Inflammatory macrophage (primary cell): ENCODE results near the gene ELMO3.
A peak's percentile ranks its signal among the peaks of the same experiment; 100 is the strongest.

Source experiments
- DNase-seq, 2 donors: peaks; one replicate each; pipeline ENCODE4 v3.0.0-alpha.2; 2020 to 2022

The ELMO3 gene

DNA sequence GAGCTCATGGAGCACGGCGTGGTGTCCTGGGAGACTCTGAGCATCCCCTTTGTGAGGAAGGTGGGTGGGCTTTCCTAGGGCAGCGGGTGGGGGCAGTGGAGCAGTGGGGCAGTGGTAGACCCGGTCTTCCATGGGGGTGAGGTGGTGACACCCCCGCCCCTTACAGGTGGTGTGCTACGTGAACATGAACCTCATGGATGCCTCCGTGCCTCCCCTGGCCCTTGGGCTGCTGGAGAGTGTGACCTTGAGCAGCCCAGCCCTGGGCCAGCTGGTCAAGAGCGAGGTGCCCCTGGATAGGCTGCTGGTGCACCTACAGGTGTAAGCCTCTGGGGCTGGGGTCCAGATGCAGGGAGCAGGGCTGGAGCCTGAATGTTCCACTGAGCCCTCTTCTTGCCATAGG is 1.6 kb downstream of the ELMO3 start:
- DNase-seq, result no peak

DNA sequence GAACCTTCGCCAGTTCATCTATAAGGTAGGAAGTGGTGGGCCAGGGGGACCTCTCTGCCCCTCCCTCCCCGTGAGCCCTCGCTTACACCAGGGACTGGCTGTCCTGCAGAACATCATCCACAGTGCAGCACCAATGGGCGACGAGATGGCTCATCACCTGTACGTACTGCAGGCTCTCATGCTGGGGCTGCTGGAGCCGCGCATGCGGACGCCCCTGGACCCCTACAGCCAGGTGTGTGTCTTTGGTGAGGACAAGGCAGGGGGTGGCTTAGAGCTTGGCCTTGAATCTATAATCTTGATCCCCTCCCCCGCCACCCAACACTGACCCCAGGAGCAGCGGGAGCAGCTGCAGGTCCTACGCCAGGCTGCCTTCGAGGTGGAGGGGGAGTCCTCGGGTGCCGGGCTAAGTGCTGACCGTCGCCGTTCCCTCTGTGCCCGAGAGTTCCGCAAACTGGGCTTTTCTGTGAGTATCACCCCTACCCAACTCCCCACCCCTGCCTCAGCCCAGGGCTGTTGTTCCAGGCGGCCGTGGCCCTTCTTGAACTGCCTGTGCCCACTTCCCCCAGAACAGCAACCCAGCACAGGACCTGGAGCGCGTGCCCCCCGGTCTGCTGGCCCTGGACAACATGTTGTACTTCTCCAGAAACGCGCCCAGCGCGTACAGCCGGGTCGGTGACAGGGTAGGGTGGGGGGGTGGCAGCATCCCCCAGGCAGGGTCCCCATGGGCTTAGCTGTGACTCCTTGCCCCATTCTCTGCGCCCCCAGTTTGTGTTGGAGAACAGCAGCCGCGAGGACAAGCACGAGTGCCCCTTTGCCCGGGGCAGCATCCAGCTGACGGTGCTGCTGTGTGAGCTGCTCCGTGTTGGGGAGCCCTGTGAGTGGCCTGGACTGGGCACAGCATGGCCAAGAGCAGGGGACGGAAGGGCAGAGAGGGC is 2.7 kb downstream of the ELMO3 start:
- no peak for DNase-seq

DNA sequence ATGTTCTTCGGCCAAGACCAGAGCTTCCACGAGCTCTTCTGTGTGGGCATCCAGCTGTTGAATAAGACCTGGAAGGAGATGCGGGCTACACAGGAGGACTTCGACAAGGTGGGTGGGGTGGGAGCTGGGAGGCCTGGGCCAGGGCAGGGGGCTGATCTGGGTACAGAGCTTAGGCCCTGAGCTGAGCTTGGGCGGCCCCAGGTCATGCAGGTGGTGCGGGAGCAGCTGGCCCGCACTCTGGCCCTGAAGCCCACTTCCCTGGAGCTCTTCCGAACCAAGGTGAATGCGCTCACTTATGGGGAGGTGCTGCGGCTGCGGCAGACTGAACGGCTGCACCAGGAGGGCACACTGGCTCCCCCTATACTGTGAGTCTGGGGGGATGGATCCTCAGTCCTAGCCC is 3.5 kb downstream of the ELMO3 start:
- DNase-seq, result no peak

DNA sequence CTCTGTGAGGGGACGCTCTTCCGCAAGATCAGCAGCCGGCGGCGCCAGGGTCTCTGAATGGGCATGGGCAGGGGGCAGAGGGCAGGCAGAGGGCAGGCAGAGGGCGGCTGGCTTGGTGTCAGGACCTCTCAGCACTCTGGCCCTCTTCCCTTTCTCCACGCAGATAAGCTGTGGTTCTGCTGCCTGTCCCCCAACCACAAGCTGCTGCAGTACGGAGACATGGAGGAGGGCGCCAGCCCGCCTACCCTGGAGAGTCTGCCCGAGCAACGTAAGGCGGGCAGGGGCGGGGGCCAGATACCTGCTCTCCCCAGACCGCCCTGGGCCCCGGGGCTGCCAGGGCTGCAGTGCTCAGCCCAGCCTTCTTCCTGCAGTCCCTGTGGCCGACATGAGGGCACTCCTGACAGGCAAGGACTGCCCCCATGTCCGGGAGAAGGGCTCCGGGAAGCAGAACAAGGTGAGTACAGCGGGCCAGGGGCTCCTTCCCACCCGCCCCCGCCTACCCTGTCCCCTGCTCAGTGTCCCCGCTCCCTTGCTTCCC is 4.1 kb downstream of the ELMO3 start:
- no peak for DNase-seq

DNA sequence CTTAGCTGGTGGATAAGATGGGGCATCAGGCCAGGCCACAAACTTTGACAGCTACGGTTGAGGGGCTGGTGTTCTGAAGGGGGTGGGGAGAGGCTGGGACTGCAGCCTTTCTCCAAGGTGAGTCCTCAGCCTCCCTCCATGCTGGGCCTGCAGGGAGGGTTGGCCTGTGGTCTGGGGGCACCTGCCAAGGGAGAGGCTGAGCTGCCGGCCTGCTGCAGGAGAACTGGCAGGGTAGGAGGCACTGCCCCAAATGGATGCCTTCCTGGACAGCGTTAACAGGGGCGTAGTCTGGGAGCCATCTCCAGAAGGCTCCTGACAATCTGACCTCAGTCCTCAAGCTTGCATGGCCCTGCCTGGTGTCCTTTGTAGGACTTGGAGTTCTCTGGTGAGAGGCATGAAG is 5.1 kb downstream of the ELMO3 start:
- DNase-seq, result no peak

DNA sequence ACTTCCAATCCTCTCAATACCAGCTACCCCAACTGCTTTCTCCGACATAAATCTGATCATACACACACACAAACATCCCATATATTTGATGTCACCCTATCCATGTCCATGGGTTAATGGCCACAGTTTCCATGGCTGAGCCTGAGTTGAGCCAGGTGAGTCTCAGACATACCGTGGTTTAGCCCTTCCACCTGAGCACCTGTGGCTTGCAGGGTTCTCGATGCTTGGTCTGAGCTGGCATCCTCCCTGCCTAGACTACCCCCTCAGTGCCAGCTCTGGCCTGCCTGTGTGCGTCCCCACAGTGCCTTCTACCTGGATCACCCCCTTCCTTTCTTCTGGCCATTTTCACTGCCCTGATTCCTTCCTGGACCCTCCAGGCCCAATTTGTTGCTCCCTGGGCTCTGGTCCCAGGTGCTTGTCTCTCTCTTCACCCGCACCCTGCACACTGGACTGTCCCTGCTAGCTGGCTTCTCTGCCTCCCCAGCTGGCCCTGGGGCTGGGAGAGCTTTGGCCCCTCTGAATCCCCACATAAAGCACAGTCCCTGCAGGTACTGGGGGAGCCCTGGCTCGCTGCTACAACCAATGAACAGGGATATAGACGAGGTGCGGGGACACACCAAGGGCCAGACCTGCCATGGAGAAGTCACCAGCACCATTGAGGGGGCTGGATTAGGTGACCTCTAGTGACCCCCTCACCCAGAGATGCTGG is 7.4 kb downstream of the ELMO3 start:
- DNase-seq, result no peak

DNA sequence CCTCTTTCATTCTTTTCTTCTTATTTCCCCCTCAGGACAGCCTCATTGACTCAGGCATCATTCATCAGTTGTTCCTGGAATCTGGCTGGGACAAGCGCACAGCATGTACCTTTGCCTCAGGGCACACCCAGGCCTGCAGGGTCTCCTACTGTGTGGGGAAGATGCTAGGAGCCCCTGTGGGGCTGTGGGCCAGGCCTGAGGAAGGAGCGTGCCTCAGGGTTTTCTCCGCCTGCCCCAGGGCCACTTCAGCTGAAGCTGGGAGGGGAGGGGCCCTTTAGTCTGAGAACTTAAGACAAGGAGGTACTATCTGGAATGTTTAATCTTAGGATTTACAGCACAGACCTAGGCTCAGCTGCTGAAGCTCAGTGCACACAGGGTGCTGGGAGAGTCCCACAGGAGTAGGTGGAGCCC is 7.9 kb downstream of the ELMO3 start:
- no peak for DNase-seq

DNA sequence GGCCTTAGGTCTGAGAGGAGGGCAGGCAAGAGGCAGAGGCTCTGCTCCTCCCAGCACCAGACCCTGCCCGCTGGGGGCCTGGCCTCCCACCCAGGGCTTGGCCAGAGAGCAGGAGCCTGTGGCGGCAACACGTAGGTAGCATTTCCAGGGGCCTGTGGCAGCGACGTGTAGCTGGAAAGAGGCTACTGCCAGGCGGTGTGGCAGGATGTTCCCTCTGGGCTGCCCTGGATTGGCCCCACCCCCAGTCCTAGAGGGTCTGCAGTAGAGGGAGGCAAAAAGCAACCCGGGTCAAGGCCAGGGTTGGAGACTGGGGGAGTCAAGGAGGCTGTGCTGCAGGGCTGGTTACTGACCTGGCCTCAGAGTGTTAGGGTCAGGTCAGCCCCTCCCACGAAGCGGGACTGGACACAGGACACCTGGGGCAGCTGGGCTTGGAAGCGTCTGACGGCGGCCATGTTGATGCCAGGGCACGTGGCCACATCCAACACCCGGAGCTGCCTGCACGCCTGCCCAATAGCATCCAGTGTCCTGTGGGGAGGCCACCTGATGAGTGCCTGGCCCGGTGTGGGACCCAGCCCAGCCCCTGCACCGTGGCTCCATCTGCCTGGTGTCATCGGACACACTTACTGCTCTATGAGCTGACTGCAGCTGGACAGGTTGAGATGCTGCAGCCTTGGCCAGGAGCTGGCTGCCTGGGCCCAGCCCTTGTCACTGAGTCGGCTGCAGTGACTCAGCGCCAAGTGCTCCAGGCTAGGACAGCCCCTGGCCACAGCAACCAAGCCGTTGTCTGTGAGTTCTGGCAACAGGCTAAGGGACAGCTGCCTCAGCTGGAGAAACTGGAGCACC is 8.5 kb downstream of the ELMO3 start:
- no peak for DNase-seq

DNA sequence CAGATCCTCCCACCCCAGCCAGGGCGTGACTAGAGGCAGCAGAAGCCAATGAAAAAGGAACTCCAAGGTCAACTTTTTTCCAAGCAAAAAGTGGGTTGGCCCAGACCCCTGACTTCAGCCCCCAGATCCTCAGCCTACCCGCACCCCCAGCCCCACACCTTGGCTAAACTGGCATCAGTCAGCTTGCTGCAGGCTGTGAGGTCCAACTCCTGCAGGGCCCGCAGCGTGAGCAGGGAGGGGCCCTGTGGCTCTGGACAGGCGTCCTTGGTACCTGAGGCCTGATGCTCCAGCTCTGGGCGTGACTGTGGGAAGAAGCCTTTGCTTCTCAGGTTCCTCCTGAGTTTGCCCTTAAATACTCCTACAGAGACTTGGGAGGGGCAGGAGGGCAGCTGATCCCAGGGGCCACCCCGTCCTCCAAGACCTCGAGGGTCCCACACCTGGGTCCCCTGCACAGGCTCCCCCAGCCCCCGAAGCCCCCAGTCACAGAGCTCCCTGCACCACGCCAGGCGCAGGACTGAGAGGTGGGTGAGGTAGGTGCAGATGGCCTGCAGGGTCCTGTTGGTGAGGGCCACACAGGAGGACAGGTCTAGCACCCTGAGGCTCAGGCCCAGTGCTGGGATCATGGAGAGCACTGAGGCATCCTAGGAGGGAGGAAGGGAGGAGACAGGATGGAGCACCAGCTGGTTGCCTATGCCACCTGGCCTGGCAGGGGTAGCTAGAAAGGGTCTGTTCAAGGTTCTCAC is 9.4 kb downstream of the ELMO3 start:
- DNase-seq, result no peak

DNA sequence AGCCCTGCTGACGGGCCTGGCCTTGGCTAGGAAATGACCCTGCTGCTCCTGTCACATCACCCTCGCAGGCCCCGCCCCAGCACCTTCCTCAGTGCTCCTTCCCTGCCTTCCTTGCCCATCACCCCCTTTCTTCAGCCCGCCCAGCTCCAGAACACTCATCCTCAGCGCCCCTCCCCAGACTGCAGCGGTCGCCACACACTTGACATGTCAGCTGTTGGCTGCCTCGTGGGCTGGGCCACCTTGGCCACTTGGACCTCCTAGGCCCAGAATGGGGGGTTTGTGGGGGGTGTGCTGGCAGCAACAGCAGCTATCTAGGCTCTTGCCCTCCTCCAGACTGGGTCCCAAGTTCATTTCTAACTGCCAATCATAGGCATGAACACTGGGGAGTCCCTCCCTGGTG is 10.6 kb downstream of the ELMO3 start:
- DNase-seq, result no peak

DNA sequence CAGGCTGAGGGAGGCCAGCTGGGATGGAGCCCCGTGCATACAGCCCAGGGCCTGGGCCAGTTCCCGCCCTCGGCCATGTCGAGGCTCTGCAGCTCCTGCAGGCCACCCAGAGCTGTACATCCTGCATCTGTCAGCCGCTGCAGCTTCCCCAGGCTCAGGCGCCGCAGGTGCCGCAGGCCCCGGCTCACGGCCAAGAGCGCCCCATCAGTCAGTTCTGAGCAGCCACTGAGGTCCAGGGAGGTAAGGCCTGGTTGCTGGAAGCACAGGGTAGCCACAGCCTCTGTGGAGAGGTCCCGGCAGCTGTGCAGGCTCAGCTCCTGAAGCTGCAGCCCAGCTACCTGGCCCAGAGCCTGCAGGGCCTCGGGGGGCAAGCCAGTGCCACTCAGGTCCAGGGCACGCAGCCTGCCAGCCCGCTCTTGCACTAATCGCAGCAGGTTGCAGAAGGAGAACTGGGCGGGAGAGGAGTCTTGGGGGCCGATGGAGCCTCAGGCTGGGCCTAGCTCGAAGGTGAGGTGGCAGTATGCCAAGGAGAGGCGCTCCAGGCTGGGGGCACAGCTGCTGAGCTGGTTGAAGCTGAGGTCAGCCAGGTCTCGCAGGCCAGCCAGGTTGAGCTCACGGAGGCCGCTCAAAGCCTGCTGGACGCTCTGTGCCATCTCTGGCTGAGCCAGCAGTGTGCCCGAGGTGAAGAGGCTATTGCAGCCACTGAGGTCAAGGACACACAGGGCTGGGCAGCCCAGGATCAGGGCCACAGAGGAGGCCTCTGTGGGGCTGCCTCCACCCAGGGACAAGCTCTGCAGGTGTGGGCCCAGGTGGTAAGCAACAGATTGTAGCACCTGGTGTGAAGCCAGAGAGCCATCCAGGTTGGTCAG is 11.4 kb downstream of the ELMO3 start:
- DNase-seq, result no peak

DNA sequence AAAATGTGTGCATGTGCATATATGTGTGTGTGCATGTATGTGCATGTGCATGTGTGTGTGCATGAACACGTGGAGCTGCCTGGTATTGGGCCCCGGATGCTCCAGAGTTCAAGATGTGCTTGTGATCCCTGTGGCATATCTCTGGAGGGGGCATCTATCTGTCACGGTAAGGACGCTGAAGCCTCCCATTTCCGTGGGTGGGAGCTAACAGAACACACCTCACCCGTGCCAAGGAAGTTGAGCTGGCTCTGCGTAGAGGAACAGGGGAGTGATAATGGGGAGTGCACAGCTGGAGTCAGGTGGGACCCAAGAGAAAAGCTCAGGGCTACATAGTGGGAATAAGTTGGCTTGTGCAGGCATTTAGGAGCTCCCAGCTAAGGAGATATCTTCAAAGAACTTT is 12.7 kb downstream of the ELMO3 start:
- no peak for DNase-seq

DNA sequence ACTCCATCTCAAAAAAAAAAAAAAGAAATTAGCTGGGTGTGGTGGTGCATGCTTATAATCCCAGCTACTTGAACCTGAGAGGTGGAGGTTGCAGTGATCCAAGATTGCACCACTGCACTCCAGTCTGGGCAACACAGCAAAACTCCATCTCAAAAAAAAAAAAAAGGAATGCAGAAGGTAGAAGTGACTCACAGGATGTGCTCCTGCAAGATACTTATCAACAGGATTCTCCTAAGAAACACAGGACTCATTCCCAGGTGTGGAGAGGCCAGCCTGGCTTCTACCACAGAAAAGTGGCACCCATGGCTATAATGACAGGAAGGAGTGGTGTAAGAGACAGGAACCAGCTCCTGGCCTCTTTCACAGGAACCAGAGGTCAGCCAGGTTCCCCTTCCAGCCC is 13.8 kb downstream of the ELMO3 start:
- DNase-seq, result no peak

DNA sequence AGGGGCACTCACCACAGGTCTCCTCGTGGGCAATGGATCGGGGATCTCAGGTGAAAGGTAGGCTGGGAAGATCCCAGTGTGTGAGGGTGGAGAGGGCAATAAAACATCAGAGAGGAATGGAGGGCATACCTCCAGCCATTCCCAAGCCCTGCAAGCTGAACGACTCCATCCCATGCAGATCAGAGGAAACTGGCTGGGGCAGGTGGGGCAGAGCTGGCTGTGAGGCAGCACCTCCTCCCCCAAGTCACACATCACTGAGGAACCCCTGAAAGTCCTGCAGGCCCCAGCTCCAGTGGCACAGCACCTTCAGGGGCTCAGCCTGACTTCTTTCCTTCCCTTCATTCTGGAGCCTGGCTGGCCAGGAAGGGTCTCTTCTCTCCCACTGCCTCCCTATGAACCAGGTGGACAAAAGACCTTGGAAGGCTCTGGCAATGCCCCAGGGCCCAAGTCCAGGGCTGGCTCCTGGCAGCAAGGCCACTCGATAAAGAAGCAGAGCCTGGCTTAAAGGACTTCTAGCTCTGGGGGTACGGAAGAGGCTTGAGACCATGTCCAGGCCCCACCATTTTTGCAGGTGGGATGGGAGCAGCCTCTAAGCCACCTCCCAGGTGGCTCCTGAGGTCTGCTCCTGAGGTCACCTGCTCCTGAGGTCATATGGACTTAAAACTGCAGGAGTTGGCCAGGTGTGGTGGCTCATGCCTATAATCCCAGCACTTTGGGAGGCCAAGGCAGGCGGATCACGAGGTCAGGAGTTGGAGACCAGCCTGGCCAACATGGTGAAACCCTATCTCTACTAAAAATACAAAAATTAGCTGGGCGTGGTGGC is 14.5 kb downstream of the ELMO3 start:
- DNase-seq, result no peak

DNA sequence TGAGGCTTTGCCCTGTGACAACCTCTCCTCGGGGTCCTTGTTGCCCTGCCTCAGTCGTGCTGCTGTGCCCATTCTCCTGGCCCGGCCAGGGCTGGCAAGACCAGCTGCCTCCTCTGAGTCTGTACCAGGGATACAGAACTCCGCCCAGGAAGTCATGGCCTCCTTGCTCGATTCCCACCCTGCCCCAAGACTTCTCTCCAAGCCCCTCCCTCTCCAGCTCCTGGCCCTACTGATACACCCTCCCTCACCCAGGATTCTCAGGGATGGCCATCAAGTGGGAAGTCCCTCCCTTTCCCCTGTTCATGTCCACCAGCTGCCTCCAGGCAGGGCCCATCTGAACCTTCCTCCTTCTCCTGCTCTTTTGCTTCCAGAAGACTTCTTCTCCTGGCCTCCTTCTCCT is 16.8 kb downstream of the ELMO3 start:
- no peak for DNase-seq

DNA sequence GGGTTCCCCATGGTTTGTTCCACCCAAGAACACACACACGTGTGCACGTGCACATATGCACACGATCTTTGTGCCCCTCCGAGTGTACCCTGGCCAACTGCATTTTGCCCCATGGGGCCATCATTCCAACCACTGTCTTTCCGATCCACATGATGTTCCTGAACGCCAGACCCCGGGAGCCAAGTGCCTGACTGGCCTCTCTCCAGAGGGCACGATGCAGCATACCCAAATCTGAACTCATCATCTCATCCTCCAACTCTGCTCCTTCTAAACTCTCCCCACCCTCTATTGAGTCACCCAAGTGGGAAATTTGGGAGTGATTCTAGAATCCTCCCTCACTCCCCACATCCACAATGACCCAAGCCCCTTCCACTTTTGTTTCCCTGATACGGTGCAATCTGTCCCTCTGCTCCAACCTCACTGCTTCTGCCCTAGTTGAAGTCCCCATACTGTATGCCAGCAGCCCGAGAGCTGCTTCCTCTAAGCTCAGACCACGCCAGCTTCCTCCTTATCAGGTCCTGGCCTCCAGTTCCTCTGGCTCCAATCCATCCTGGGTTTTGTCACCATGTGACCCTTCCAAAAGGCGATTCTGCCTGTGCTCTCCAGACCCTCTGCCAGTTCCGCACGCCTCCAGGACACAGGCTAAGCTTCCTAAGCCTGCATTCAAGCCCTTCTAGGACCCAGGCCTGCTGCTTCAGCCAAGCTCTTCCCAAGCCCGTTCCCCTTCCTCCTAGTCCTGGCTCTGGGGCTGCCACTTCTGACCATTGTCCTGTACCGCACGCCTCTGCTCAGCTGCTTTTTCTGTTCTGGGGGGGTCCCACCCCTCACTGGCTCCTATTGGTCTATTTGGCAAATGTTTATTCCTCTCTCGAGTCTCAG is 17.9 kb downstream of the ELMO3 start:
- peak; percentile 85 to 90 for DNase-seq

DNA sequence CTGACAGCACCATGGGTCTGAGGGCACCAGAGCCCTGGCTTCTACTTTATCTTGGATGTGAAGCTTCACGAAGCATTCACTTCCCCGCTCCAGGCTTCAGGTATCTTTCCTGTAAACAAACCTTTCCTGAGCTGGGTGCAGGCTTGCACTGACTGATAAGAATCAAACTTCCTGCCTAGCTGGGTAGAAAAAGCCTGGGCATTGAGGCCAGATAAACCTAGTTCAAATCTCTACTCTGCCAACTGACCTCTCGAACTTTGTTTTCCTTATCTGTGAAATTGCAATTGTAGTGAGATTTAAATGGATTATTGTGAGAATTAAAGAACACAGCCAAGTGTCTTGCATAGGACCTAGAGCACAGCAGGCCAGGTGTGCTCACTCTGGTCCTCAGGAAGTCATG is 25.1 kb downstream of the ELMO3 start:
- DNase-seq, result no peak

DNA sequence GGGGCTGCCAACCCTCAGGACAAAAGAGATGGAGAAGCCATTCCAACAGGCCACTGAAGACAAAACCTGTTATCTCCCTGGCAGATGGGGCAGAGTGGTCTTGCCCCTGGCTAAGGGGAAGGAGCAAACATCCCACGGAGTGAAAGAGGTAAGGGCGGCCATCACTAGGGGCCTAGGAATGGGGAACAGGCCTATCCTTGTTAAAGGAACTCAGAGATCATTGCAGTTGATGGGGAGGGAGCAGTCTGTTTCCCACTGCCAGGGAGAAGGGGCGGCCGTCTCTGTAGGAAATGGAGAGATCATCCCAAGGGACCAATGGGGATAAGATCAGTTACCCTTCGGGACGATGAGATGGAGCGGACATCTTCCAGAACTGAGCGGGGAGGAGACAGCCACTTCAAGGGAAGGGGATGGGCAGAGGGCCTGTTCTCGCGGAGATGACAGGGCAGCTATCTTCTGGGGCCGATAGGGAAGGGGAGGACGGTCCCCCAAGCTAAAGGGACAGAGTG is 27.4 kb downstream of the ELMO3 start:
- no peak for DNase-seq
